Measurements from ENCODE around the gene COL27A1. TPM values are rescaled to one million over a fixed set of nuclear protein-coding genes. Genes with fewer than 3 reads are reported as not detected.

Gene COL27A1
- total RNA-seq, 2 experiments from 2014 or later = not detected

GRCh38 chr9:114112325-114112724, 43.0 kb upstream of the COL27A1 start:
- ChIA-PET POLR2A (interaction anchor here (1.1 kb wide), 1 partner anchor 11 kb away, joined by 3 read pairs; no protein-coding TSS in a partner anchor), CTCF (ENCODE audit: unreplicated experiment) (no interaction called here)
- Histone ChIP-seq H3K9me3 (ENCODE audit: low read length) (no peaks in the 10 kb centered on the region), H3K79me2 (ENCODE audit: insufficient read depth, low read depth, low read length) (no peaks in the 10 kb centered on the region), H3K27ac (ENCODE audit: low read depth, low read length, poor library complexity, severe bottlenecking) (no peak overlapping the region), H4K20me1 (ENCODE audit: insufficient read depth, low read length) (no peaks in the 10 kb centered on the region), H2AFZ (ENCODE audit: low read length) (no peak overlapping the region), H3K4me1 (ENCODE audit: insufficient read depth, low read length, poor library complexity, severe bottlenecking) (no peaks in the 10 kb centered on the region), H3K4me3 (ENCODE audit: low read depth, low read length, poor library complexity, severe bottlenecking) (no peak overlapping the region), H3K36me3 (ENCODE audit: insufficient read depth, low read length) (no peaks in the 10 kb centered on the region), H3K9me2 (ENCODE audit: insufficient read depth, low read length) (no peaks in the 10 kb centered on the region), H3K4me2 (ENCODE audit: low read length) (no peak overlapping the region)
- DNase-seq (ENCODE audit: low spot score) = no peak
- intact Hi-C loops (cut with micrococcal nuclease; ENCODE audit: unreplicated experiment) = no loop called here
- BruUV-seq (replicated peaks) = no TSS peak
- TF ChIP-seq CTCF (conservative IDR thresholded peaks at IDR 0.05; ENCODE audit: low read length) = no peak
- TF ChIP-seq EZH2phosphoT487 (IDR thresholded peaks at IDR 0.05; ENCODE audit: borderline replicate concordance, low read depth, low read length) = no peak

GRCh38 chr9:114112778-114113584, 42.4 kb upstream of the COL27A1 start:
- ChIA-PET POLR2A (no interaction called here), CTCF (ENCODE audit: unreplicated experiment) (no interaction called here)
- Histone ChIP-seq H3K36me3 (ENCODE audit: insufficient read depth, low read length) (no peaks in the 10 kb centered on the region), H3K9me3 (ENCODE audit: low read length) (no peaks in the 10 kb centered on the region), H3K9me2 (ENCODE audit: insufficient read depth, low read length) (no peaks in the 10 kb centered on the region), H3K4me2 (ENCODE audit: low read length) (no peak overlapping the region), H3K79me2 (ENCODE audit: insufficient read depth, low read depth, low read length) (no peaks in the 10 kb centered on the region), H3K27ac (ENCODE audit: low read depth, low read length, poor library complexity, severe bottlenecking) (no peak overlapping the region), H3K4me1 (ENCODE audit: insufficient read depth, low read length, poor library complexity, severe bottlenecking) (no peaks in the 10 kb centered on the region), H3K4me3 (ENCODE audit: low read depth, low read length, poor library complexity, severe bottlenecking) (no peak overlapping the region), H4K20me1 (ENCODE audit: insufficient read depth, low read length) (no peaks in the 10 kb centered on the region), H2AFZ (ENCODE audit: low read length) (no peak overlapping the region)
- BruUV-seq (replicated peaks) = no TSS peak
- DNase-seq (ENCODE audit: low spot score) = no peak
- TF ChIP-seq EZH2phosphoT487 (IDR thresholded peaks at IDR 0.05; ENCODE audit: borderline replicate concordance, low read depth, low read length) = no peak
- no peak for TF ChIP-seq CTCF (conservative IDR thresholded peaks at IDR 0.05; ENCODE audit: low read length)
- intact Hi-C loops (cut with micrococcal nuclease; ENCODE audit: unreplicated experiment) = no loop called here

- H3K4me1 ChIP-seq (ENCODE audit: insufficient read depth, low read length, poor library complexity, severe bottlenecking) = no peaks in the 10 kb centered on the region
- H3K9me3 ChIP-seq (ENCODE audit: low read length) = no peaks in the 10 kb centered on the region
- no peaks in the 10 kb centered on the region for H3K79me2 ChIP-seq (ENCODE audit: insufficient read depth, low read depth, low read length)
- DNase-seq (ENCODE audit: low spot score) = no peak
- no peak overlapping the region for H3K27ac ChIP-seq (ENCODE audit: low read depth, low read length, poor library complexity, severe bottlenecking)
- CTCF ChIA-PET (ENCODE audit: unreplicated experiment) = no interaction called here
- H2AFZ ChIP-seq (ENCODE audit: low read length) = no peak overlapping the region
- TF ChIP-seq EZH2phosphoT487 (IDR thresholded peaks at IDR 0.05; ENCODE audit: borderline replicate concordance, low read depth, low read length) = no peak
- TF ChIP-seq CTCF (conservative IDR thresholded peaks at IDR 0.05; ENCODE audit: low read length) = no peak
- no peaks in the 10 kb centered on the region for H3K9me2 ChIP-seq (ENCODE audit: insufficient read depth, low read length)
- no peak overlapping the region for H3K4me2 ChIP-seq (ENCODE audit: low read length)
- BruUV-seq (replicated peaks) = no TSS peak
- no peaks in the 10 kb centered on the region for H3K36me3 ChIP-seq (ENCODE audit: insufficient read depth, low read length)
- no peak overlapping the region for H3K4me3 ChIP-seq (ENCODE audit: low read depth, low read length, poor library complexity, severe bottlenecking)
- POLR2A ChIA-PET = interaction anchor here (0.8 kb wide), 1 partner anchor 1967 kb away, joined by 3 read pairs; no protein-coding TSS in a partner anchor
- intact Hi-C loops (cut with micrococcal nuclease; ENCODE audit: unreplicated experiment) = no loop called here
- H4K20me1 ChIP-seq (ENCODE audit: insufficient read depth, low read length) = no peaks in the 10 kb centered on the region
Observed at GRCh38 chr9:114114364-114114763, 41.0 kb upstream of the COL27A1 start.
